D721Med (cell line): ENCODE results near the gene CFAP65.

Experiments
- DNase-seq: peaks from one replicate; pipeline ENCODE4 v3.0.0; 2011; ENCODE audit warnings: low spot score; ENCODE audit not compliant: insufficient read length
- FAIRE-seq: peaks from 2 replicates; lab custom pipeline; 2011; peaks lifted over from hg19 to GRCh38; lab: Jason Lieb, UNC
- CTCF ChIP-seq: IDR thresholded peaks from 2 replicates; pipeline ENCODE4 v1.5.1; 2012; ENCODE audit warnings: mild to moderate bottlenecking, control low read depth; ENCODE audit not compliant: insufficient read depth; ENCODE audit errors: missing control alignments

The CFAP65 gene

GRCh38 chr2:219056896-219057708 lies 15.8 kb upstream of the CFAP65 start:
- DNase-seq (no peak), FAIRE-seq (no peak)
- no peak for TF ChIP-seq CTCF

GRCh38 chr2:219056176-219056895 lies 15.0 kb upstream of the CFAP65 start:
- no peak for TF ChIP-seq CTCF
- no peak for FAIRE-seq
- no peak for DNase-seq

- DNase-seq (no peak), FAIRE-seq (no peak)
- TF ChIP-seq CTCF, result no peak
These were observed 13.9 kb upstream of the CFAP65 start for GRCh38 chr2:219054956-219055903.

GRCh38 chr2:219049282-219049681 lies 8.0 kb upstream of the CFAP65 start:
- no peak for FAIRE-seq
- no peak for DNase-seq
- TF ChIP-seq CTCF, result no peak

- no peak for DNase-seq
- no peak for TF ChIP-seq CTCF
- no peak for FAIRE-seq
These were observed 4.7 kb upstream of the CFAP65 start for GRCh38 chr2:219045937-219046550.

GRCh38 chr2:219042750-219043149 lies 1.4 kb upstream of the CFAP65 start:
- FAIRE-seq (no peak), DNase-seq (no peak)
- TF ChIP-seq CTCF, result no peak
